ENCODE data around the gene CAP2.

The CAP2 gene

GRCh38 chr6:17446713-17447112 lies 53.3 kb downstream of the CAP2 start:
- Histone ChIP-seq H3K4me3 (replicated peaks; ENCODE audit: low read depth, low read length) (no peak overlapping the region), H3K36me3 (ENCODE audit: control insufficient read depth, insufficient read depth, low read length) (no peaks in the 10 kb centered on the region)
- DNase-seq (ENCODE audit: extremely low read depth, insufficient read length), result no peak

GRCh38 chr6:17448165-17448564 lies 54.8 kb downstream of the CAP2 start:
- Histone ChIP-seq H3K36me3 (ENCODE audit: control insufficient read depth, insufficient read depth, low read length) (no peaks in the 10 kb centered on the region), H3K27me3 (replicated peaks; ENCODE audit: control insufficient read depth, insufficient read depth, low read length) (no peaks in the 10 kb centered on the region), H3K4me3 (replicated peaks; ENCODE audit: low read depth, low read length) (no peak overlapping the region)
- no peak for TF ChIP-seq CTCF (IDR thresholded peaks at IDR 0.05; ENCODE audit: insufficient read depth, low read length, poor library complexity, severe bottlenecking)
- DNase-seq (ENCODE audit: extremely low read depth, insufficient read length), result no peak

More at GRCh38 chr6:17446713-17447112, 53.3 kb downstream of the CAP2 start:
- H3K27me3 ChIP-seq (replicated peaks; ENCODE audit: control insufficient read depth, insufficient read depth, low read length), result no peaks in the 10 kb centered on the region
- no peak for TF ChIP-seq CTCF (IDR thresholded peaks at IDR 0.05; ENCODE audit: insufficient read depth, low read length, poor library complexity, severe bottlenecking)

GRCh38 chr6:17450397-17450796 lies 57.0 kb downstream of the CAP2 start:
- H3K4me3 ChIP-seq (replicated peaks; ENCODE audit: low read depth, low read length), result no peak overlapping the region
- H3K36me3 ChIP-seq (ENCODE audit: control insufficient read depth, insufficient read depth, low read length), result no peaks in the 10 kb centered on the region
- no peak for DNase-seq (ENCODE audit: extremely low read depth, insufficient read length)
- no peak for TF ChIP-seq CTCF (IDR thresholded peaks at IDR 0.05; ENCODE audit: insufficient read depth, low read length, poor library complexity, severe bottlenecking)
- H3K27me3 ChIP-seq (replicated peaks; ENCODE audit: control insufficient read depth, insufficient read depth, low read length), result no peaks in the 10 kb centered on the region; the same call in 1 of the 2 replicates

GRCh38 chr6:17450832-17451231 lies 57.4 kb downstream of the CAP2 start:
- Histone ChIP-seq H3K36me3 (ENCODE audit: control insufficient read depth, insufficient read depth, low read length) (no peaks in the 10 kb centered on the region), H3K4me3 (replicated peaks; ENCODE audit: low read depth, low read length) (no peak overlapping the region), H3K27me3 (replicated peaks; ENCODE audit: control insufficient read depth, insufficient read depth, low read length) (no peaks in the 10 kb centered on the region; the same call in 1 of the 2 replicates)
- DNase-seq (ENCODE audit: extremely low read depth, insufficient read length), result no peak
- no peak for TF ChIP-seq CTCF (IDR thresholded peaks at IDR 0.05; ENCODE audit: insufficient read depth, low read length, poor library complexity, severe bottlenecking)

GRCh38 chr6:17452096-17452495 lies 58.7 kb downstream of the CAP2 start:
- DNase-seq (ENCODE audit: extremely low read depth, insufficient read length), result no peak
- Histone ChIP-seq H3K4me3 (replicated peaks; ENCODE audit: low read depth, low read length) (no peak overlapping the region), H3K36me3 (ENCODE audit: control insufficient read depth, insufficient read depth, low read length) (no peaks in the 10 kb centered on the region), H3K27me3 (replicated peaks; ENCODE audit: control insufficient read depth, insufficient read depth, low read length) (peaks cover 2% of the 10 kb centered on the region; the same call in 1 of the 2 replicates)
- no peak for TF ChIP-seq CTCF (IDR thresholded peaks at IDR 0.05; ENCODE audit: insufficient read depth, low read length, poor library complexity, severe bottlenecking)
